Heart right ventricle (tissue), 16 donors: ENCODE measurements around the gene PI4KA. TPM values are rescaled to one million over a fixed set of nuclear protein-coding genes. Genes with fewer than 3 reads are reported as not detected.

ENCODE experiments used
- ATAC-seq, 8 donors: fragments of 200-7000 bp; cut with Tn5 transposase; one replicate each; pipeline ENCODE4 v1.9.1; 2020; ENCODE audit warnings: mild to moderate bottlenecking in 8 of 8, moderate library complexity in 8 of 8, moderate number of reproducible peaks in 1 of 8
- DNase-seq, 2 donors: peaks; one replicate each; pipeline ENCODE4 v3.0.0-alpha.2; 2020
- H3K27ac ChIP-seq, 10 donors: fragments of 200-600 bp; sonication (generic) in 2 of 10; one replicate each; pipeline versions ENCODE4 v1.5.0 to v1.8.0; 2020 to 2022; ENCODE audit warnings: mild to moderate bottlenecking in 3 of 10
- H3K27me3 ChIP-seq, 7 donors: fragments of 200-600 bp; one replicate each; pipeline ENCODE4 v1.8.0; 2021 to 2022; ENCODE audit warnings: mild to moderate bottlenecking in 2 of 7
- H3K36me3 ChIP-seq, 9 donors: fragments of 200-600 bp; sonication (generic) in 1 of 9; one replicate each; pipeline versions ENCODE4 v1.5.0 to v1.8.0; 2020 to 2022; ENCODE audit warnings: mild to moderate bottlenecking in 2 of 9
- H3K4me1 ChIP-seq, 9 donors: fragments of 200-600 bp; sonication (generic) in 1 of 9; one replicate each; pipeline versions ENCODE4 v1.5.0 to v1.8.0; 2020 to 2022; ENCODE audit warnings: mild to moderate bottlenecking in 4 of 9
- H3K4me3 ChIP-seq, 10 donors: fragments of 200-600 bp; sonication (generic) in 2 of 10; one replicate each; pipeline versions ENCODE4 v1.5.0 to v1.8.0; 2020 to 2022; ENCODE audit warnings: mild to moderate bottlenecking in 7 of 10, moderate library complexity in 2 of 10
- H3K9me3 ChIP-seq, 11 donors: fragments of 200-600 bp in 10 of 11; sonication (generic) in 2 of 11; one replicate each; pipeline versions ENCODE4 v1.5.0 to v1.8.0; 2013 to 2022; ENCODE audit warnings: mild to moderate bottlenecking in 2 of 11, control low read depth in 1 of 11, moderate library complexity in 1 of 11
- WGBS, 2 donors: extraction: QIAGEN DNeasy Blood & Tissue Kit; methylation state at CpG; one replicate each; pipeline ENCODE4 v1.1.7; 2013; ENCODE audit warnings: inconsistent platforms in 1 of 2; 5-methylcytosine and 5-hydroxymethylcytosine counted together
- intact Hi-C, 10 donors: fragments of 100-400 bp; cut with DNase I; formaldehyde crosslinking; loops; one replicate each; pipeline versions ENCODE4 v1.11.1 to v1.14.2; 2022
- polyA plus RNA-seq, 2 donors: library from polyadenylated mRNA; stranded (reverse); fragments of 200-250 nt; gene quantifications; one replicate each; pipeline ENCODE4 v1.2.3, GENCODE V29; 2013
- total RNA-seq, 10 donors: library from RNA; stranded (reverse); fragmentation: NEBNext Ultra II Directional in 3 of 10; extraction: Animal tissue kit (Norgen Biotek cat#: 25700) in 3 of 10; gene quantifications; one replicate each; pipeline versions ENCODE4 v1.2.1 to v1.2.4, GENCODE V29; 2021 to 2023
- TF ChIP-seq, protein P1 (sequence below), 9 donors: fragments of 200-600 bp; sonication (generic) in 2 of 9; IDR thresholded peaks; one replicate each; pipeline versions ENCODE4 v1.5.0 to v1.8.0; 2021 to 2022; ENCODE audit warnings: antibody characterized with exemption in 9 of 9, mild to moderate bottlenecking in 5 of 9, moderate library complexity in 1 of 9
- donor health status: Arrhythmogenic right ventricular cardiomyopathy.
- donor health status: ischemic (EF 13 %, LVEDD 7.1; RV severe dilation, severe dysfunction).
- donor health status: healthy with polysubstance abuse.
- donor health status: DM: no; HTN: yes; CAD: no.
- donor health status: DM: no; HTN: no; CAD: no.
- donor health status: ischemic (EF 25% LVEDD 6.9; RV normal size, moderate dysfunction).
- donor health status: ischemic (EF 25% LVEDD 5.7; RV mildly dilated, moderate dysfunction).
- donor health status: healthy.
- donor health status: DM: yes; HTN: yes; CAD: no.
- donor health status: Ischemic cardiomyopathy.
- donor health status: ischemic (EF 35%, LVEDD 5.7; RV mildly dilated, moderate dysfunction).
- donor health status: nonischemic (EF 11% LVEDD 7.7; RV severe dilation, severe dysfunction).
- donor health status: DM: yes; HTN: yes; CAD: no.
- donor health status: PGD.
- donor health status: ischemic (EF 29% LVEDD 5.4; RV normal size, mild dysfunction).
- donor health status: nonischemic (EF 23%, LVEDD 6.1; RV moderate dilation, normal function).

The PI4KA gene
- total and polyA plus RNA-seq, 12 donors, result 32.3 to 55.2 (median 39.4) TPM

GRCh38 chr22:20746431-20747189 is 112.0 kb downstream of the PI4KA start:
- H3K4me3 ChIP-seq, result no peak overlapping the region
- peaks cover 7 to 27% (median 12%) of the 10 kb centered on the region in 9 donors for H3K4me1 ChIP-seq
- H3K9me3 ChIP-seq, result no peaks in the 10 kb centered on the region
- intact Hi-C loops, result no loop called here
- peaks cover 0 to 100% (median 40%) of the 10 kb centered on the region in 9 donors for H3K36me3 ChIP-seq
- no peak overlapping the region for H3K27ac ChIP-seq
- no peak for DNase-seq
- TF ChIP-seq, protein P1, sequence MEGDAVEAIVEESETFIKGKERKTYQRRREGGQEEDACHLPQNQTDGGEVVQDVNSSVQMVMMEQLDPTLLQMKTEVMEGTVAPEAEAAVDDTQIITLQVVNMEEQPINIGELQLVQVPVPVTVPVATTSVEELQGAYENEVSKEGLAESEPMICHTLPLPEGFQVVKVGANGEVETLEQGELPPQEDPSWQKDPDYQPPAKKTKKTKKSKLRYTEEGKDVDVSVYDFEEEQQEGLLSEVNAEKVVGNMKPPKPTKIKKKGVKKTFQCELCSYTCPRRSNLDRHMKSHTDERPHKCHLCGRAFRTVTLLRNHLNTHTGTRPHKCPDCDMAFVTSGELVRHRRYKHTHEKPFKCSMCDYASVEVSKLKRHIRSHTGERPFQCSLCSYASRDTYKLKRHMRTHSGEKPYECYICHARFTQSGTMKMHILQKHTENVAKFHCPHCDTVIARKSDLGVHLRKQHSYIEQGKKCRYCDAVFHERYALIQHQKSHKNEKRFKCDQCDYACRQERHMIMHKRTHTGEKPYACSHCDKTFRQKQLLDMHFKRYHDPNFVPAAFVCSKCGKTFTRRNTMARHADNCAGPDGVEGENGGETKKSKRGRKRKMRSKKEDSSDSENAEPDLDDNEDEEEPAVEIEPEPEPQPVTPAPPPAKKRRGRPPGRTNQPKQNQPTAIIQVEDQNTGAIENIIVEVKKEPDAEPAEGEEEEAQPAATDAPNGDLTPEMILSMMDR (IDR thresholded peaks at IDR 0.05), result no peak
- WGBS, 2 donors, result 90 to 92% methylated on average over 9 of the region's 9 CpGs
- no peaks in the 10 kb centered on the region for H3K27me3 ChIP-seq
- no peak for ATAC-seq

DNA sequence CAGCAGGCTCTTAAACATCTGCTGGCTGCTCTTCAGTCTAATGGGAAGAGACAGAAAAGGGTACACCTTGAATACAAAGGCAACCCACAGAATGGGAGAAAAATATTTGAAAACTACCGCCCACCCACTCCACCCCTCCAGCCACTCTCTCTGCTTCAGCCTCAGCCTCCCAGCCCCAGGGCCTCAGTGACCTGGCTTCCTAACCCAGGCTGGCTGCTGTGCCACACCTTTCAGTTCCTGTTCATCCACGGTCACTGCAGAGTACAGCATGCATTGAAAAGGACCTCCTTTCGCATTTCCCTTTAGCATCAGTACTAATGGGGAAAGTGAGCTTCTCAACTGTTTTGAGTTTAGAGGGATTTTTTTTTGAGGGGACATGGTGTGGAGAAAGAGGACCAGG is 113.5 kb downstream of the PI4KA start:
- H3K27ac ChIP-seq, result no peak overlapping the region
- H3K36me3 ChIP-seq, result peaks cover 0 to 100% (median 45%) of the 10 kb centered on the region in 9 donors
- ATAC-seq, result no peak
- DNase-seq, result no peak
- intact Hi-C loops, result no loop called here
- WGBS, 2 donors, result 88 to 93% methylated on average over 3 of the region's 3 CpGs
- TF ChIP-seq, protein P1 (IDR thresholded peaks at IDR 0.05), result no peak
- H3K27me3 ChIP-seq, result no peaks in the 10 kb centered on the region
- H3K9me3 ChIP-seq, result peaks cover 0 to 11% (median 0%) of the 10 kb centered on the region in 11 donors
- H3K4me3 ChIP-seq, result no peak overlapping the region
- peaks cover 0 to 13% (median under 1%) of the 10 kb centered on the region in 9 donors for H3K4me1 ChIP-seq

DNA sequence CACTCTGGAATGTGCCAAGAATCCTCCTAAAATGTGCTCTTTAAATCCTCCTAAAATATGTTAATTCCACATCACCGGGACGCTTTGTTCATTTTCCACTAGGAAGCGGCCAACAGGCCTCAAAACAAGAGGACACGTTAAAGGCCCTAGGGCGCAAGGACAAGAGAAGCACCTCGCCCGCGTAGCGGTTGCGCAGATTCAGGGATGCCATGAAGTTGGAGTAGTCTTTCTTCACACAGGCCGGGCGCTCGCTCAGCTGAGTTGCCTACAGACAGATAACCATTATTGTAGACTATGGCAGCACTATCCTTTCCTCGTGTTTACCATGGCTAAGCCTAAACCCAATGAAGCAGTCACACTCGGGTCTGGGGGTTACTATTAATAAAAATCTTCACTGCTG is 114.2 kb downstream of the PI4KA start:
- 95 to 96% methylated on average over 15 of the region's 15 CpGs for WGBS, 2 donors
- DNase-seq (no peak), ATAC-seq (no peak)
- no peak overlapping the region for H3K27ac ChIP-seq
- peaks cover 0 to 7% (median 0%) of the 10 kb centered on the region in 9 donors for H3K4me1 ChIP-seq
- no peaks in the 10 kb centered on the region for H3K27me3 ChIP-seq
- intact Hi-C loops, result no loop called here
- peaks cover 0 to 100% (median 40%) of the 10 kb centered on the region in 9 donors for H3K36me3 ChIP-seq
- peaks cover 0 to 12% (median 0%) of the 10 kb centered on the region in 11 donors for H3K9me3 ChIP-seq
- TF ChIP-seq, protein P1 (IDR thresholded peaks at IDR 0.05), result no peak
- no peak overlapping the region for H3K4me3 ChIP-seq

DNA sequence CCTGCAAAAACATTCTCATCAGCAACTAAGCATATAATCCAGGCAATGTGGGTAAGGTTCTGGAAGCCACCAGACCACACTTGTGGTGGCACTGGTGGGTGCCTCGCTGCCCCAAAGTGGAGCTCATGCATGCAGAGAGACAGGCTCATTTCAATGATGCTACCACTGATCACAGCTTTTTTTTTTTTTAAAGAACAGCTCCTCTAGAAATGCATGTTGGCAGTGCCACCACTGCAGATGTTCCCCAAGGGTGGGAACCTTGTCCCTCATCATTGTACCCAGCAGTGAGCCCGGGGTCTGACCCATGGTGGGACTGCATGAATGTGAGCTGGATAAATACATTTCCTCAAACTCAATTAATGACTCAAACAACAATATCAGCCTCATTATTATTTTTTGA is 115.8 kb downstream of the PI4KA start:
- no peak overlapping the region for H3K27ac ChIP-seq
- TF ChIP-seq, protein P1 (IDR thresholded peaks at IDR 0.05), result no peak
- intact Hi-C loops, result no loop called here
- H3K9me3 ChIP-seq, result peaks cover 0 to 12% (median 0%) of the 10 kb centered on the region in 11 donors
- no peak overlapping the region for H3K4me3 ChIP-seq
- ATAC-seq (no peak), DNase-seq (no peak)
- peaks cover 0 to 8% (median 0%) of the 10 kb centered on the region in 9 donors for H3K4me1 ChIP-seq
- 48 to 76% methylated on average over 2 of the region's 2 CpGs for WGBS, 2 donors
- H3K27me3 ChIP-seq, result no peaks in the 10 kb centered on the region
- peaks cover 0 to 98% (median 36%) of the 10 kb centered on the region in 9 donors for H3K36me3 ChIP-seq
